Stimulated activated CD8-positive, alpha-beta memory T cell treated with anti-CD3 and anti-CD28 coated beads, Interleukin-15, amount 100 ng/mL, for 48 hours (primary cell): ENCODE data around the gene SELENOO.

Source experiments
- DNase-seq, 2 donors: peaks; one replicate each; pipeline ENCODE4 v3.0.0-alpha.2; 2020; ENCODE audit warnings: low read depth in 2 of 2

SELENOO gene

GRCh38 chr22:50253046-50253915, 52.5 kb downstream of the SELENOO start:
- no peak for DNase-seq

GRCh38 chr22:50253941-50254340, 53.1 kb downstream of the SELENOO start:
- DNase-seq: no peak

GRCh38 chr22:50255099-50255498, 54.3 kb downstream of the SELENOO start:
- DNase-seq: no peak

- no peak for DNase-seq
Measured at GRCh38 chr22:50255607-50256006, 54.8 kb downstream of the SELENOO start.

- DNase-seq: no peak
Measured at GRCh38 chr22:50256258-50256862, 55.5 kb downstream of the SELENOO start.

GRCh38 chr22:50257041-50257440, 56.2 kb downstream of the SELENOO start:
- no peak for DNase-seq

GRCh38 chr22:50257451-50258360, 56.9 kb downstream of the SELENOO start:
- no peak for DNase-seq

GRCh38 chr22:50258361-50259292, 57.8 kb downstream of the SELENOO start:
- no peak for DNase-seq

GRCh38 chr22:50259302-50259701, 58.5 kb downstream of the SELENOO start:
- no peak for DNase-seq

GRCh38 chr22:50260434-50260800, 59.6 kb downstream of the SELENOO start:
- DNase-seq: no peak

GRCh38 chr22:50260801-50261614, 60.2 kb downstream of the SELENOO start:
- no peak for DNase-seq

GRCh38 chr22:50261615-50262459, 61.0 kb downstream of the SELENOO start, which contains the start of gene MAPK12:
Gene MAPK12, minus strand, starts transcription at chr22:50261683. Its CDS starts 174 bp downstream, at chr22:50261509.
- DNase-seq: no peak

GRCh38 chr22:50262460-50262911, 61.7 kb downstream of the SELENOO start:
- DNase-seq: no peak

- no peak for DNase-seq
Measured at GRCh38 chr22:50262973-50263617, 62.3 kb downstream of the SELENOO start.

- no peak for DNase-seq
Measured at GRCh38 chr22:50264104-50264745, 63.4 kb downstream of the SELENOO start.

GRCh38 chr22:50264946-50265669, 64.3 kb downstream of the SELENOO start:
- no peak for DNase-seq

GRCh38 chr22:50266994-50267393, 66.2 kb downstream of the SELENOO start:
- DNase-seq: no peak
